Hematopoietic multipotent progenitor cell treated with erythropoietin and hydrocortisone succinate and interleukin-3 and kit ligand, for 8 days (in vitro differentiated cells): ENCODE measurements around the gene ZNF791.
"Not testable (repeated sequence)": the region's sequence is repeated elsewhere in the genome, so short reads cannot be mapped to it uniquely, and the experiment has no call there.

Experiments used
- DNase-seq: peaks from one replicate; pipeline ENCODE4 v3.0.0-alpha.2; 2015

Gene ZNF791

DNA sequence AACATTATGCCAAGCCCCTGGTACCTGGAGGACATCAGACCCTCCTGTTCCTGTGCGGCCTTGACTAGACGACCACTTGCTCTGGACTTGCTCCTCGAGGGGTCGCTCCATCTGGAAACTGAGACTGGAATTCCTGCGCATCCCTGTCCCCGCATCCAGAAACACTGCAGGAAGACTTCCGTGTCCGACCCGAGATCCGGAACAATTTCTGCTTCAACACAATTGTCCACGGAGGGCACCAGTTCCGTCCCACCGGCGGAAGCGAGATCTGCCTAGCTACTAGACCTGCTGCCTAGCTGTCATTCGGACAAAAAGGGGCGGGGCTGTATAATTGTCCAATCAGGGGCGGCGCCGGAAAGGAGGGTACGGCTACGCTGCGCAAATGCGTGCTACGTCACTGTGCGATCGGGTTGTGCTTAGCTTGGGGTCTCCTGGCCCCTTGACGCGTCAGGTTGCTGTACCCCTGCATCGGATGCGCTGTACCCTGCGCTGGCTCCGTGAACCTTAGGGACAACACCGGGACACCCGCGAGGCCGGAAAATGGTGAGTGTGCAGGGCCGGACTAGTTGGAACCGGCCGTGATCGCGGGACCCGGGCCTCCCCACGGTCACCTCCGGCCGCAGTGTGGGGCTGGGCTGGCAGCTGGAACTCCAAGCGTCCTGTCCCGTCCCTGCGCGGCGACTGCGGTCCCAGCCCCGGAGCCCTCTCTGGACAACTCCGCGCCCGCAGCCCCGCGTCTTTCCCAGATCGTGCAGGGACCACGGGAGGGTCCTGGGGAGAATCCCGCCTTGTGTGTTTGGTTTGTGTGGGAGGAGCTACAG, at the start of gene ZNF791, which contains the start of gene ZNF490:
Gene ZNF791 (plus strand): TSS at position 381 of the 821 bp plus-strand sequence. CDS start 160 bp downstream, at position 541.
Gene ZNF490 (minus strand): TSS at position 274 of the 821 bp plus-strand sequence. CDS start 133 bp downstream, at position 141.
- peak; percentile 98 for DNase-seq

DNA sequence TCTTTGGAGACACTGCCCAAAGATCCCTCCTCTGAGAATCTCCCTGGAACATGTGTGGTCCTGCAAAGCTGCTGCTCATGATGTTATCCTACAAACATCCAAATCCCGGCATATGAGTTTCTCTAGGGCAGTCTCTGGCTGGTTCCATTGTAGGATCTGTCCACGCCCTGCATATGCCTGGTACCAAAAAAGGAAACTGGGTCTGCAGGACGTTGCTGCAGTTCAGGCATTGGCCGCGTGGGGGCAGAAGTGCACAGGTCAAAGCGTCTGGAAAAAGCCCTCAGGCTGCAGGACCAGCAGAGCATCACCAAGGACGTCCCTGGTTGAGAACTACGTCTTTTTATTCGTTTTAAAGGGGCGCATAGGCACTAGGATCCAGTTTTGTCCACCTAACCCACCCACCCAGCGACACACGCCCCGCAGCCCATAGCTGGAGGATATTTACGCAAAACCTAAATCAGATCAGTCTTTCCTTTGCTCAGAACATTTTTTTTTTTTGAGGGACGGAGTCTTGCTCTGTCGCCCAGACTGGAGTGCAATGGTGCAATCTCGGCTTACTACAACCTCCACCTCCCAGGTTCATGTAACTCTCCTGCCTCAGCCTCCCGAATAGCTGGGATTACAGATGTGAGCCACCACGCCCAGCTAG, 46.6 kb upstream of the ZNF791 start:
- peak; percentile 82 for DNase-seq

GRCh38 chr19:12566380-12566779, 44.3 kb upstream of the ZNF791 start:
- not testable (repeated sequence) for DNase-seq

DNA sequence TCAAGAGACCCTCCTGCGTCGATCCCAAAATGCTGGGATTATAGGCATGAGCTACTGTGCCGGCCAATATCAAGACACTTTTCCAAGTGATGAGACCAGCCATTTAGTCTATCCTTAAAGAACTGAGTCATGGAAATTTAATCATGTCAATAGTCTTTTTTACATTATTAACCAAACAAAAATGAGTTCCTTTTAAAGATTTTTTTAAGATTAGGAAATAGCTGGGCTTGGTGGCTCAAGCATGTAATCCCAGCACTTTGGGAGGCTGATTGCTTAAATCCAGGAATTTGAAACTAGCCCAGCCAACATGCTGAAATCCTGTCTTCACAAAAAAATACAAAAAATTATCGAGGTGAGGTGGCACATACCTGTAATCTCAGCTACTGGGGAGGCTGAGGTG, 42.8 kb upstream of the ZNF791 start:
- no peak for DNase-seq

- DNase-seq, result no peak
These were observed 36.7 kb upstream of the ZNF791 start for GRCh38 chr19:12574036-12574435.

GRCh38 chr19:12578641-12579040, 32.1 kb upstream of the ZNF791 start:
- DNase-seq, result no peak

- no peak for DNase-seq
These were observed 30.5 kb upstream of the ZNF791 start for GRCh38 chr19:12580180-12580694.

GRCh38 chr19:12581100-12581499, 29.6 kb upstream of the ZNF791 start:
- DNase-seq, result no peak

DNA sequence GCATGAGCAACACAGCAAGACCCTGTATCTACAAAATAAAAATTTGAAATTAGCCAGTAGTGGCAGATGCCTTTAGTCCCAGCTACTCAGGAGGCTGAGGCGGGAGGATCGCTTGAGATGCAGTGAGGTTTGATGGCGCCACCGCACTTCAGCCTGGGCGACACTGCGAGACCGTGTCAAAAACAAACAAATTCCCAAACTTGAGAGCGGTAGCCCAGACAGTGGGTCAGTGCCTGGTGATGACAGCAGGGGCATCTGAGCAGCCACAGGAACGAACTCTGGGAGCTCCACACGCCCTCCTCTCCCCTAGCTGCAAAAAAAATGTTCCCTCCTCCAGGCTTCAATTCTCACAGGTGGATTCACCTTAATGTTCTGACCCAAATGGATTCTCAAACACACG, 14.2 kb upstream of the ZNF791 start:
- DNase-seq, result no peak

GRCh38 chr19:12596927-12597548, 13.7 kb upstream of the ZNF791 start:
- no peak for DNase-seq

DNA sequence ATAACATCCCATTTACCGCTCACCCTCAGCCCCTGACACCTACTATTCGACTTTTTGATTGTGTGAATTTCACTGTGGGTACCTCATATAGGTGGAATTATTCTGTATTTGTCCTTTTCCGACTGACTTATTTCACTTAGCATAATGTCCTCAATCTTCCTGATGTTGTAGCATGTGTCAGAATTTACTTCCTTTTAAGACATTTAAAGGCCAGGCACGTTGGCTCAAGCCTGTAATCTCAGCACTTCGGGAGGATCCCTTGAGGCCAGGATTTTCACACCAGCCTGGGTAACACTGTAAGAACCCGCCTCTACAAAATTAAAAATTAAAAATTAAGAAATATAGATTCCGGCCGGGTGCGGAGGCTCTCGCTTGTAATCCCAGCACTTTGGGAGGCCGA, 13.1 kb upstream of the ZNF791 start:
- DNase-seq, result no peak

DNA sequence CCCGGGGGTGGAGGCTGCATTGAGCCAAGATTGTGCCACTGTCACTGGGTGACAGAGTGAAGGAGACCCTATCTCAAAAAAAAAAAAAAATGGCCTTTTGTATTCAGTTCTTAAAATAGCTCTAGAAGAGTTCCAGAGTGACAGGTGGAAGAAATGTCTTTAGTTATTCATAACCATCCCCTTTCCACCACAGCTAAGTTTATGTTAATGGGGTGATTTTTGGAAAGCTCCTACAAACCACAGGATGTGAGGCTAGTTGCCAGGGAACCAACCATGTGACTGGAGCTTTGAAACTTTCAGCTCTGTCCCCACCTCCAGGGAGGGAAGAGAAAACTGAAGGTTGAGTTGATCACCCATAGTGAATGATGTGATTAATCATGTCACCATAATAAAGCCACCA, 7.0 kb upstream of the ZNF791 start:
- peak; percentile 19 for DNase-seq

- DNase-seq, result no peak
These were observed 3.9 kb upstream of the ZNF791 start for GRCh38 chr19:12606796-12607195.

- no peak for DNase-seq
These were observed 3.1 kb upstream of the ZNF791 start for GRCh38 chr19:12607631-12608030.

DNA sequence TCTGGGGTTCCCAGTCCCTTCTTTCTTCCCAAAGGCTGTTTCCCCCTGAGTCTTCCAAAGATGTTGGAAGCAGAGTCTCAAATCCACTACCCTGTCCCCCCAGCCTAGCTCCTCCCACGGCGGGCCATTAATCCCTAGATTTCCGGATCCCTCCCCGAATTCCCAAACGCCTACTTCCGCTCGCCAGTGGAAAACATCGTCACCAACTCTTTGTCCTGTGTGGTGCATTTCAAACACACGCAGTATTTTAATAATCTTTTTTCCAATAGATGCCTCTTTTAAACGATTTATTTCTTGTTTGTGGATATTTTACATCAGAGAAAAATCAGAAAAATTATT, 610 bp downstream of the ZNF791 start:
- no peak for DNase-seq

GRCh38 chr19:12617646-12618045, 6.9 kb downstream of the ZNF791 start:
- DNase-seq, result no peak

DNA sequence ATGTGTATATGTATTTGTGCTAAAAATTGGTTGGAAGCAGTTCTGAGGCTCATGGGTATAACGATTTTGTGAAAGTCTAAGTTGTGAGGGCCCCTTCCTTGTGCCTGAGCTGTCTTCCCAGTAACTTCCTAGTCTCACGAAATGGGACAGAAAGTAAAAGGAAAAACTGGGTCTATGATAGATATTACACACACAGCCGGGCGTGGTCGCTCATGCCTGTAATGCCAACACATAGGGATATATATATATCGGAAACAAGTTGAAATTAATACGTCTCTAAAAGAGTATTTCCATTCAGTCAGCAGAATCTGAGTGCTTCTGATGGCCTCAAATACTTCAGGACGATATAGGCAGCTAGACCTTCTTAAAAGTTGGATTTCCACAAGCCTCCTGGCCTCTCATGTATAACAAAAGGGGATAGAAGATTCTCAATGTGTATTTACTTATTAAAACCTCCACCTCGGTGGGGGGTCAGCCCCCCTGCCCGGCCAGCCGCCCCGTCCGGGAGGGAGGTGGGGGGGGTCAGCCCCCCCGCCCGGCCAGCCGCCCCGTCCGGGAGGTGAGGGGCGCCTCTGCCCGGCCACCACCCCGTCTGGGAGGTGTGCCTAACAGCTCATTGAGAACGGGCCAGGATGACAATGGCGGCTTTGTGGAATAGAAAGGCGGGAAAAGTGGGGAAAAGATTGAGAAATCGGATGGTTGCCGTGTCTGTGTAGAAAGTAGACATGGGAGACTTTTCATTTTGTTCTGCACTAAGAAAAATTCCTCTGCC, 10.7 kb downstream of the ZNF791 start:
- DNase-seq, result not testable (repeated sequence)

GRCh38 chr19:12623361-12624031, 12.8 kb downstream of the ZNF791 start:
- no peak for DNase-seq

DNA sequence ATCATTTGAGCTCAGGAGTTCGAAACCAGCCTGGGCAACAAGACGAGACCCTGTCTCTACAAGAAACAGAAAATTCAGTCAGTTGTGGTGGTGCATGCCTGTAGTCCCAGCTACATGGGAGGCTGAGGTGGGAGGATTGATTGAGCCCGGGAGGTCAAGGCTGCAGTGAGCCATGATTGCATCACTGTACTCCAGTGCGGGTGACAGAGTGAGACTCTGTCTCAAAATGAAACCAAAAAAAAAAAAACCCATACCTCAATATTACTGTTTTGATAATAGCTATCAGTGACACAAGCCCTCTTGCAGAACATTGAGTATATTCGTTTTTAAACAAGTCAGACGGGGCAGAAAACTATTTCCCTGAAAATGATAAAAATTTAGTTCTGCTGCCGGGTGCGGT, 16.2 kb downstream of the ZNF791 start:
- no peak for DNase-seq

DNA sequence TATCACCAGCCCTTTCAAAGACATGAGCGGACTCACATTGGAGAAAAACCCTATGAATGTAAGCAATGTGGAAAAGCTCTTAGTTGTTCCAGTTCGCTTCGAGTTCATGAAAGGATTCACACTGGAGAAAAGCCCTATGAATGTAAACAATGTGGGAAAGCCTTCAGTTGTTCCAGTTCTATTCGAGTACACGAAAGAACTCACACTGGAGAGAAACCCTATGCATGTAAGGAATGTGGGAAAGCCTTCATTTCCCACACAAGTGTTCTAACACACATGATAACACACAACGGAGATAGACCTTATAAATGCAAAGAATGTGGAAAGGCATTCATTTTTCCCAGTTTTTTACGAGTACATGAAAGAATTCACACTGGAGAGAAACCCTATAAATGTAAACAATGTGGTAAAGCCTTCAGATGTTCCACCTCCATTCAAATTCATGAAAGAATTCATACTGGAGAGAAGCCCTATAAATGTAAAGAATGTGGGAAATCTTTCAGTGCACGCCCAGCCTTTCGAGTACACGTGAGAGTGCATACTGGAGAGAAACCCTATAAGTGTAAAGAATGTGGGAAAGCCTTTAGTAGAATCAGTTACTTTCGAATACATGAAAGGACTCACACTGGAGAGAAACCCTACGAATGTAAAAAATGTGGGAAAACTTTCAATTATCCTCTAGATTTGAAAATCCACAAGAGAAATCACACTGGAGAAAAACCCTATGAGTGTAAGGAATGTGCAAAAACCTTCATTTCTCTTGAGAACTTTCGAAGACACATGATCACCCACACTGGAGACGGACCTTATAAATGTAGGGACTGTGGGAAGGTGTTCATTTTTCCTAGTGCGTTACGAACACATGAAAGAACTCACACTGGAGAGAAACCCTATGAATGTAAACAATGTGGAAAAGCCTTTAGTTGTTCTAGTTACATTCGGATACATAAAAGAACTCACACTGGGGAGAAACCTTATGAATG, 17.6 kb downstream of the ZNF791 start:
- no peak for DNase-seq

- no peak for DNase-seq
These were observed 18.5 kb downstream of the ZNF791 start for GRCh38 chr19:12629215-12629614.
